DMS 273 treated with DMSO at 0.1 percent for 48 hours (cell line): ENCODE data around the gene ZNF773.
"Not testable (repeated sequence)": the region's sequence is repeated elsewhere in the genome, so short reads cannot be mapped to it uniquely, and the experiment has no call there.

Experiments used
- DNase-seq: peaks from one replicate; lab custom pipeline; 2025; lab: John Stamatoyannopoulos, UW

Gene ZNF773

DNA sequence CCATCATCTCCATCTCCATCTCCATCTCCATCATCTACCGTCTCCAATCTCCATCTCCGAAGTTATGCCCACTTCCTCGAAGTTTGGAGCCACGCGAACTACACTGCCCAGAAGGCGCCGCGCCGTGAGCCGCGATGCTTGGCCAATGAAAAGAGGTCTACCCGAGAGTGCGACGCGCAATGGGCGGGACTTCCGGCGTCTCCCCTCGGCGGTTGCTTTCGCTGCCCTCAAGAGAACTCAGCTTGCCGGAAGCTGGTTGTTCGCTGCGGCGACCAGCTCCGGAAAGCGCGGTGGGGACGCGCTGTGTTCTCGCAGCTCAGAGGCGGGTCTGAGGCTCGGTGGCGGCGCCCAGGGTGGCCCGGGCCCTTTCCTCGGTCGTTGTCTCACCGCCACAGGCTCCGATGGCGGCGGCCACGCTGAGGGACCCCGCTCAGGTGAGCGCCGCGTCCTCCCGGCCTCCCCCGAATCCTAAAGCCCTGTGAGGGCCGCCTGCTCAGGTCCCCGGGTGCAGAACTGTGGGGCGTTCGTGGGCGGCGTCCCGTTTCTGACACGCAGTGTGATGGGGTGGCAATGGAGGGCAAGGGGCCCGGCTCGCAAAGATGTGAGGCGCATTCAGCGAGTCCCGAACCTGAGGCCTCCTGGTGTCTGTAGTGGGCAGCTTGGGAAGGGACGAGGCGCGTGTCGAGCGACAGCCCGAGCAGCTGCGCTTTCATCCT is at the start of gene ZNF773:
Gene ZNF773, plus strand, starts transcription at position 259 of the 716 bp plus-strand sequence. Its CDS starts 143 bp downstream, at position 402.
- DNase-seq = peak; percentile 82

DNA sequence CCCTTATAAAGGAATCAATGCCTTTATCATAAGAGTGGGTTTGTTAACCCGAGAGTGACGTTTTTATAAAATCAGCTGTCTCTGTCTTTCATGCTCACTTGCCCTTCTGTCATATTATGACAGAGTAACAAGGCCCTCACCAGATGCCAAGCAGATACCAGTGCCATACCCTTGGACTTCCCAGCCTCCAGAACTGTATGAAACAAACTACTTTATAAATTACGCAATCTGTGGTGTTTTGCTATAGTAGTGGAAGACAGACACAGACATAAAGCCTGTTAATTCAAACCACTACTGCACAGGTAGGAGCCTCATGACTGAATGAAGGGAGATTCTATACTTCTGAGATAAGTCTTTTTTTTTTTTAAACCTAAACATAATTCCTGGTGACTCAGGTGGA is 47.4 kb upstream of the ZNF773 start:
- DNase-seq = no peak

GRCh38 chr19:57465680-57466381 is 33.9 kb upstream of the ZNF773 start:
- DNase-seq = no peak

GRCh38 chr19:57466489-57466888 is 33.2 kb upstream of the ZNF773 start:
- no peak for DNase-seq

- DNase-seq = no peak
These were observed 26.1 kb upstream of the ZNF773 start for GRCh38 chr19:57473646-57474045.

DNA sequence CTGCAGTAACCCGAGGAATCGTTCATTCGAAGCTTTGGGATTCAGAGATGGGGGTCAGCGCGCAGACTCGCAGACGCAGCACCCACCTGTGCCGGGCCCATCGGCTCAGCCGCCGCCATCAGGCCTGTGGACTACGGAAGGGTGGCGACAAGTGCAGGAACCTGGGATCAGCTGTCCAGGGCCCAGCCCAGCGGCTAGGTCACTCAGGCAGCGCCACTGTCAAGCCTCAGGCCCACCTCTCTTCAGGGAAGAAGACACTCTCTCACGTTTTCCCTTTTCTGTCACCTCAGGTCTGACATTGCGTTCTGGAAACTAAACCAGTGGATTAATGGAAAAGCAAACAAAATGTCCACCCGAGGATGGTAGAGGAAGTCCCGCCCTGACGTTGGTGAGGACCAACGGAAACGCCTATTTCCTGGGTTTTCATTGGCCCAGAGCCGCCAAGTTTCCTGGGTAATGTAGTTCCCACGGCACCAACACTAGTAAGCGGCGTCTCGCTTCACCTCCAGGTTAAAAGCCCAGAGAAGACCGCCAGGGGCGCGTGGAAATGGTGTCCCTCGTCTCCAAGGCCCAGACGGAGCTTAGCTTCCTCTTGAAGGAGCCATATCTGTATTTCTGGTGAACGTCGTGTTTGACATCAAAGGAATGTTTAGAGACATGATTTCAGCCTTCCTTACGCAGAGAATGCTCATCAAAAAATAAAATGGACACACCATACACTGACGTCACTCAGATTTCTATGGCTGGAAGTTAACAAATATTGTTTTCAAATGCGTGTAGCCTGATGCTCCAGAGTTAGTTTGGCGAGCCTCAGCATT is 22.3 kb upstream of the ZNF773 start, which contains the start of gene ZNF772:
Gene ZNF772, minus strand, starts transcription at position 376 of the 818 bp plus-strand sequence. Its CDS starts 257 bp downstream, at position 119.
- DNase-seq = peak; percentile 91

DNA sequence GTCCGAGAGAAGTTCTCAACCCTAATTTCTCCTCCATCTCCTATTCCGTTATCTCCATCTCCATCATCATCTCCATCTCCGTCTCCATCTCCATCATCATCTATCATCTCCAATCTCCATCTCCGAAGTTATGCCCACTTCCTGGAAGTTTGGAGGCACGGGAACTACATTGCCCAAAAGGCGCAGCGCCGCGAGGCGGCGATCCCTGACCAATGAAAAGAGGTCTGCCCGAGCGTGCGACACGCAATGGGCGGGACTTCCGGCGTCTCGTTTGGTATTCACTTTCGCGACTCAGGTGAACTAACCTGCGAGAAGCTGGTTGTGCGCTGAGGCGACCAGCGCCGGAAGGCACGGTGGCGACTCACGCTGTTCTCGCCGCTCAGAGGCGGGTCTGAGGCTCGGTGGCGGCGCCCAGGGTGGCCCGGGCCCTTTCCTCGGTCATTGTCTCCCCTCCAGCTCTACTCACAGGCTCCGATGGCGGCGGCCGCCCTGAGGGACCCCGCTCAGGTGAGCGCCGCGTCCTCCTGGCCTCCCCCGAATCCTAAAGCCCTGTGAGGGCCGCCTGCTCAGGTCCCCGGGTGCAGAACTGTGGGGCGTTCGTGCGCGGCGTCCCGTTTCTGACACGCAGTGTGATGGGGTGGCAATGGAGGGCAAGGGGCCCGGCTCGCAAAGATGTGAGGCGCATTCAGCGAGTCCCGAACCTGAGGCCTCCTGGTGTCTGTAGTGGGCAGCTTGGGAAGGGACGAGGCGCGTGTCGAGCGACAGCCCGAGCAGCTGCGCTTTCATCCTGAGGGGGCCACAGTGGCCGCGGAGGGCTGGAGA is 12.1 kb upstream of the ZNF773 start, which contains the start of gene ZNF419:
Gene ZNF419, plus strand, starts transcription at position 274 of the 822 bp plus-strand sequence. Its CDS starts 201 bp downstream, at position 475.
- peak; percentile 59 for DNase-seq

DNA sequence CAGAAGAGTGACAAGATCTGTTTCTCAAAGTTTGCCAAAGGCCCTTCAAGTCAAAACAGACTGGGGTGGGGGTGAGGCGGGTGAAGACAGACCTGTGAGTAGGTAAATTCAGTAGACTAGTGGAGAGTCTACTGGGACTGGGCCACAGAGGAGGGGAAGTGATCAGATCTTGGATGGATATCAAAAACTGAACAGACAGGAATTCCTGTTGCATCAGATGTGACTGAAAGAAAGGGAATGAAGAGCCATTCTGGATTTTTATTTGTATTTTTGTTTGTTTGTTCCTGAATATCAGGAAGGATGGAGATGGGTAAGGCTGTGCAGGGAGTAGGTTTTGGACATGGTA is 11.5 kb upstream of the ZNF773 start:
- not testable (repeated sequence) for DNase-seq

DNA sequence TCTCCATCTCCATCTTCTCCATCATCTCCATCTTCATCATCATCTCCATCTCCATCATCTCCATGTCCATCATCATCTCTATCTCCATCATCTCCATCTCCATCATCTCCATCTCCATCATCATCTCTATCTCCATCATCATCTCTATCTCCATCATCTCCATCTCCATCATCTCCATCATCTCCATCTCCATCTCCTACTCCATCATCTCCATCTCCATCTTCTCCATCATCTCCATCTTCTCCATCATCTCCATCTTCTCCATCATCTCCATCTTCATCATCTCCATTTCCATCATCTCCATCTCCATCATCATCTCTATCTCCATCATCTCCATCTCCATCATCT is 432 bp upstream of the ZNF773 start:
- not testable (repeated sequence) for DNase-seq

DNA sequence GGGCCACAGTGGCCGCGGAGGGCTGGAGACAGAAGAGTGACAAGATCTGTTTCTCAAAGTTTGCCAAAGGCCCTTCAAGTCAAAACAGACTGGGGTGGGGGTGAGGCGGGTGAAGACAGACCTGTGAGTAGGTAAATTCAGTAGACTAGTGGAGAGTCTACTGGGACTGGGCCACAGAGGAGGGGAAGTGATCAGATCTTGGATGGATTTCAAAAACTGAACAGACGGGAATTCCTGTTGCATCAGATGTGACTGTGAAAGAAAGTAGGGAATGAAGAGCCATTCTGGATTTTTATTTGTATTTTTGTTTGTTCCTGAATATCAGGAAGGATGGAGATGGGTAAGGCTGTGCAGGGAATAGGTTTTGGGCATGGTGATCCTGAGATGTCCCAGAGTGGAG is 662 bp downstream of the ZNF773 start:
- not testable (repeated sequence) for DNase-seq

- no peak for DNase-seq
These were observed 6.4 kb downstream of the ZNF773 start for GRCh38 chr19:57506163-57506562.

DNA sequence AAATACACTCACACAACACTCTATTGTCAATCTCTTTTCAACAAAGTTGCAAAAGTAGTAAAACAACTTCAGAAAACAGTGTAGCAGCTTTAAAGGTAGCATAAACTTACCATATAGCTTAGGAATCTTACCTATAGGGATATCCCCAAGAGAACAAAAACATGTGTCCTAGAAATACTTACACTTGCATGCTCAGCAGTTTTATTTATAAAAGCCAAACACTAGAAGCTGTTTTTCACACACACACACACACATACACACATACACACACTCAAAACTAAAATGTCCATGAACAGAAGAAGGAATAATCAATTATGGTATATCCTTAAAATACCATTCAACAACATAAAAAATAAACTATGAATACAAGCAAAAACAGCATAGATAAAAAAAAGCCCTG is 11.7 kb downstream of the ZNF773 start:
- no peak for DNase-seq

- DNase-seq = no peak
These were observed 13.1 kb downstream of the ZNF773 start for GRCh38 chr19:57512845-57513244.

- DNase-seq = no peak
These were observed 15.5 kb downstream of the ZNF773 start for GRCh38 chr19:57515255-57515654.

DNA sequence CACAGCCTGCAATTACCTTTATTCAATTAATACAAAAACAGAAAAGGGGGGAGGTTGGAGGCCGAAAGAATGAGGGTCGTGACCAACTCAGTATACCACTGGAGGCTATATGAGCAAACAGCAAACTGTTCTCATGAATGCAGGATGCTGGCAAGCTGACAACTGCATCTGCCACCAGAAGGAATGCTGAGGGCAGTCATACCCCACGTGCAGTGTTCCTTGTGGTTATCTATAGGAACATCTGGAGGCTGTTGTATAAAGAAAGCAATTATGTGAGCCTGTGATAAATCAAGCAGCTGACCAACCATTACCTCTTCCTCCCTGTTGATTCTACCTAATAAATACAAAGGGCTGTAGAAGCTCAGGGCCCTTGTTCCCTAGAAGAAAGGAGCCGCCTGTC is 18.3 kb downstream of the ZNF773 start:
- not testable (repeated sequence) for DNase-seq

GRCh38 chr19:57527136-57527881 is 27.6 kb downstream of the ZNF773 start, which contains the start of gene ZNF549:
ZNF549 (plus strand) TSS chr19:57527356; CDS start chr19:57527574, 218 bp downstream.
- DNase-seq = peak; percentile 92

DNA sequence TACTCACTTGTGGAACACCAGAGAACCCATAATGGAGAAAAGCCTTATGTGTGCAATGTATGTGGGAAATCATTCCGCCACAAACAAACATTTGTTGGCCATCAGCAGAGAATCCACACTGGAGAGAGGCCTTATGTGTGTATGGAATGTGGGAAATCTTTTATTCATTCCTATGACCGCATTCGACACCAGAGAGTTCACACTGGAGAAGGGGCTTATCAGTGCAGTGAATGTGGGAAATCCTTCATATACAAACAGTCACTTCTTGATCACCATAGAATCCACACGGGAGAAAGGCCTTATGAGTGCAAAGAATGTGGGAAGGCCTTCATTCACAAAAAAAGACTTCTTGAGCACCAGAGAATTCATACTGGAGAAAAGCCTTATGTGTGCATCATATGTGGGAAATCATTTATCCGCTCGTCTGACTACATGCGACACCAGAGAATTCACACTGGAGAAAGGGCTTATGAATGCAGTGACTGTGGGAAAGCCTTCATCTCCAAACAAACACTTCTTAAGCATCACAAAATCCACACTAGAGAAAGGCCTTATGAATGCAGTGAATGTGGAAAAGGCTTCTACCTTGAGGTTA is 38.3 kb downstream of the ZNF773 start:
- no peak for DNase-seq

DNA sequence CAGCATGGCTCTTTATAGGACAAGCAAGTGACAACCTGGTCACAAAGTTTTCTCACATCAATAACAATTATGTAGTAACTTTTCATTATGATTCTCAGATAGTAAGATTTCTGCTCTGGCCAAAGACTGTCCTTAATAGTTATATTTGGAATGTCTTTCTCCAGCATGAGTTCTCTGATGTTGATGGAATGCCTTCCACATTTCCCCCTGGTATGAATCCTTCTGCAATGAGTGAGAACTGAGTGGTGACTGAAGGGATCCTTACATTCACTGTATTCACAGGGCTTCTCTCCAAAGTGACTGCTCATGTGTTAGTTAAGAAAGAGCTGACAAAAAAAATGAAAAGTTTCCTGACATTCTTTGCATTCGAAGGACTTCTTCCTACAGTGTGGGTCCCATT is 46.8 kb downstream of the ZNF773 start:
- no peak for DNase-seq

- DNase-seq = no peak
These were observed 52.7 kb downstream of the ZNF773 start for GRCh38 chr19:57552432-57552831.

GRCh38 chr19:57557659-57558058 is 57.9 kb downstream of the ZNF773 start:
- no peak for DNase-seq
